LNCaP clone FGC (cell line): ENCODE data around the gene CORIN.

Experiments
- DNase-seq: peaks from one replicate; pipeline ENCODE4 v3.0.0-alpha.2; 2011; ENCODE audit warnings: low read depth
- H3K4me3 ChIP-seq: 2 replicates; pipeline ENCODE4 v1.5.1; 2011; ENCODE audit warnings: mild to moderate bottlenecking, low read depth, low read length, control low read depth
- TF ChIP-seq, protein P1 (sequence below): IDR thresholded peaks from 2 replicates; pipeline ENCODE4 v1.5.1; 2012; ENCODE audit warnings: mild to moderate bottlenecking; ENCODE audit not compliant: control insufficient read depth, insufficient read depth; ENCODE audit errors: extremely low read depth

CORIN gene

GRCh38 chr4:47721485-47721884 is 116.4 kb downstream of the CORIN start:
- TF ChIP-seq, protein P1, sequence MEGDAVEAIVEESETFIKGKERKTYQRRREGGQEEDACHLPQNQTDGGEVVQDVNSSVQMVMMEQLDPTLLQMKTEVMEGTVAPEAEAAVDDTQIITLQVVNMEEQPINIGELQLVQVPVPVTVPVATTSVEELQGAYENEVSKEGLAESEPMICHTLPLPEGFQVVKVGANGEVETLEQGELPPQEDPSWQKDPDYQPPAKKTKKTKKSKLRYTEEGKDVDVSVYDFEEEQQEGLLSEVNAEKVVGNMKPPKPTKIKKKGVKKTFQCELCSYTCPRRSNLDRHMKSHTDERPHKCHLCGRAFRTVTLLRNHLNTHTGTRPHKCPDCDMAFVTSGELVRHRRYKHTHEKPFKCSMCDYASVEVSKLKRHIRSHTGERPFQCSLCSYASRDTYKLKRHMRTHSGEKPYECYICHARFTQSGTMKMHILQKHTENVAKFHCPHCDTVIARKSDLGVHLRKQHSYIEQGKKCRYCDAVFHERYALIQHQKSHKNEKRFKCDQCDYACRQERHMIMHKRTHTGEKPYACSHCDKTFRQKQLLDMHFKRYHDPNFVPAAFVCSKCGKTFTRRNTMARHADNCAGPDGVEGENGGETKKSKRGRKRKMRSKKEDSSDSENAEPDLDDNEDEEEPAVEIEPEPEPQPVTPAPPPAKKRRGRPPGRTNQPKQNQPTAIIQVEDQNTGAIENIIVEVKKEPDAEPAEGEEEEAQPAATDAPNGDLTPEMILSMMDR: no peak
- DNase-seq: no peak
- H3K4me3 ChIP-seq: no peak overlapping the region

- TF ChIP-seq, protein P1: no peak
- no peak for DNase-seq
- H3K4me3 ChIP-seq: no peak overlapping the region
Observed at GRCh38 chr4:47720787-47721186, 117.1 kb downstream of the CORIN start.

DNA sequence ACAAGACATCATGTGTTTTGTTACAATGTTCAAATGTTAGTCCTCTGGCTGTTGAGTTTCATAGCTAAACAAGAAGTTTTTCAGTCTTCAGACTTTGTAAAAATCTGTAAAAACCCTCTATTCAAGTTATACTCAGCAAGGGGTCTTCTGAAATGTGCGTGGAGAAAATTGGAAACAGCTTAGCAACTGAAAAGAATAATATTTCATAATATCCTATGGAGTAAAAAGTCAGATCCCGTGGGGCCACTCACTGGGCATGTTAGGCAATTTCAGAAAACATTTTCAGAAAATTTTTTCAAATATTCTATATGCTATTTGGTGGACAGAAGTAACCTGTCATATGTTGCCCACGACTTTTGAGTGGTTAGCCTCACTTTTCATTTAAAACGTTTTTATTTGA is 118.3 kb downstream of the CORIN start:
- DNase-seq: no peak
- TF ChIP-seq, protein P1: no peak
- no peak overlapping the region for H3K4me3 ChIP-seq

DNA sequence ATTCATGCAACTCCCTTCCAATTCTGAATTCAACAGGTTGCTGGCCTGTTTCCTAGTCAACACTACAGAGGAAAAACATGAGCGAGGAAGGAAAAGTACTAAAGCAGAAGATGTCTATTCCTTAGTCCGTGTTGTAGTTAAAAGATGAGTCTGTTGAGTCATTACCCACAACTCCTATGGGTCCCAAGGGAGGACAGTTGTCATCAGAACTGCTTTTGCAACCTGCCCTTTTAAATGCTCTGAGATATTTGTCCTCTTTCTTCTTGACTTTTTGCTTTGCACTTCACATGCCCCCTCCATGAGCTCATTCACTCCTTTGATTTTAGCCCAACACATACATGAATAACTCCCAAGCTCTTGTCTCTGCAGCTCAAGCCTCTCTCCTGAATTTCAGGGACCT is 119.2 kb downstream of the CORIN start:
- DNase-seq: no peak
- TF ChIP-seq, protein P1: no peak
- H3K4me3 ChIP-seq: no peak overlapping the region

DNA sequence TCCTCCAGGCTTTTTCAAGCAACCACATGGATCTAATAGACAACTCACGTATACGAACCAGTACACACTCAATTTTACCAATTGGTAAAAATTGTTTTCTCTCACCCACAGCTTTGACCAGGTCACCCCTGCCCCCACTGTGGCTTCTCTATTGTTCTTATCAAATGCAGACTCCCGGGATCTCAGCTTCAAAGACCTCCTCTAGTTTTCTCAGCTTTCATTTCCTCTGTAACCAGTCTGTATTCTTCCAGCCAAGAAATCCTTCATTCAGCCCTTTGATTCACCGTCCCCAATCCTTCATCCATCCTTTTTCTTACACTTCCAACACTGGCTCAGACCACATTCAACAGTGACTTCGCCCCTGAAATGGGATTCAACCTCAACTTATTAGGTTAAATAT is 120.7 kb downstream of the CORIN start:
- H3K4me3 ChIP-seq: no peak overlapping the region
- TF ChIP-seq, protein P1: no peak
- no peak for DNase-seq

DNA sequence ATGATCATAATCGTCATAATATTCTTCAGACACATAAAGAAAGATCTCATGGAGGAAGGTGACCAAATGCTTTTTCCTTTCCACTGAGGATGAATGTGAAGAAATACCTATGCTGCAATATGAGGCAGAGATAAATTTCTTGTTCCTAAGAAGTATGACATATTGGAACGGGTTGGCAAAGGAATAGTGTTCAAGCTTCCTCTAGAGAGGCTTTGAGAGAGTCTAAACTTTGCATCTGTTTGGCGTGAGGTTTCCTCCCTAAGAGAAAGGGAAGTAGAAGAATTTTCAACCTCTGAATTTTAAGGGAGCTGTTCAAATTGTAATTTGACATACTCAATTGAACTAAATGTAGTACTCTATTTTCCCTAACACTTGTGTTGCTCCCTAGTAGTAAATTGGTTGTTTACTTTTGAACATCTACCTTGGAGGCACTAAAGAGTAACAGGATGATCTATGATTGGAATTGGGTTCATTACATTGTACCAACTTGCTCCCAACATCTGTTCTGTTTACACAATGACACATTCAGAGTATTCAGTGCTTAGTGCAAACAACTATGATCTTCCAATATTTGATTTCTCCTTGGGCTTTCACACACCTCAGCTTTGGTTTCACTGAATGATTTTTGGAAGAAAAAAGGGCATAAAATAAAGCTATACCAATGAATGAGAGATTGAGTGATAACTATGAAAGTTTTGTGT is 122.0 kb downstream of the CORIN start:
- TF ChIP-seq, protein P1: no peak
- H3K4me3 ChIP-seq: no peak overlapping the region
- DNase-seq: peak; percentile 81

DNA sequence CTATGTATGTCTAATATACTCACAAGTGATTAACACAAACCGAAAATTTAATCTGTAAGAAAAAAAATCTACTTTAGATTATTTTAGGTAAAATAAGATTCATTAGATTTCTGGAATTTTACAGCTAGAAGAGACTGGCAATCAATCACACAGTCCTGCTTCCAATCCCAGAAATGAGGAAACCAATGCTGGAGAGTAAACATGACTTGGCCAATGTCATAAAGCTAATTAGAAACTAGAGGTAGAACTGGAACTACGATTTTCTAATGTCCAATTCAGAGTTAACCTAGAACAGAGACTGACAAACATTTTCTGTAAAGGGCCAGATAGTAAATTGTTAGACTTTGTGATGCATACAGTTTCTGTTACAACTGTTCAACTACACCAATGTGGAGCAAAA is 123.6 kb downstream of the CORIN start:
- DNase-seq: no peak
- H3K4me3 ChIP-seq: no peak overlapping the region
- TF ChIP-seq, protein P1: no peak
